HL-60/S4 (cell line): Measurements from ENCODE around the gene CFH.
"Not testable (repeated sequence)": the region's sequence is repeated elsewhere in the genome, so short reads cannot be mapped to it uniquely, and the experiment has no call there.

ENCODE experiments used
- in situ Hi-C: fragments of 300-500 bp; cut with MboI; formaldehyde crosslinking; loops from 2 replicates; pipeline ENCODE4 v1.14.3; 2022; ENCODE audit warnings: low sequenced_read_pairs

The CFH gene

GRCh38 chr1:196661345-196661744, 9.5 kb downstream of the CFH start:
- in situ Hi-C loops: loop anchor here (25.0 kb wide), 1 partner anchor 499 kb away; no protein-coding TSS in a partner anchor

- in situ Hi-C loops: loop anchor here (25.0 kb wide), 1 partner anchor 505 kb away; no protein-coding TSS in a partner anchor
Observed at GRCh38 chr1:196667131-196667530, 15.3 kb downstream of the CFH start.

- in situ Hi-C loops: loop anchor here (25.0 kb wide), 1 partner anchor 507 kb away; no protein-coding TSS in a partner anchor
Observed at GRCh38 chr1:196669051-196669450, 17.2 kb downstream of the CFH start.

- in situ Hi-C loops: loop anchor here (25.0 kb wide), 1 partner anchor 507 kb away; no protein-coding TSS in a partner anchor
Observed at GRCh38 chr1:196669693-196670092, 17.9 kb downstream of the CFH start.

GRCh38 chr1:196674908-196675307, 23.1 kb downstream of the CFH start:
- in situ Hi-C loops: loop anchor here (25.0 kb wide), 1 partner anchor 513 kb away; no protein-coding TSS in a partner anchor

GRCh38 chr1:196677781-196678509, 26.1 kb downstream of the CFH start:
- in situ Hi-C loops: no loop called here

- in situ Hi-C loops: no loop called here
Observed at GRCh38 chr1:196678510-196678884, 26.7 kb downstream of the CFH start.

- in situ Hi-C loops: no loop called here
Observed at GRCh38 chr1:196680107-196680506, 28.3 kb downstream of the CFH start.

- in situ Hi-C loops: no loop called here
Observed at GRCh38 chr1:196684476-196684875, 32.6 kb downstream of the CFH start.

- in situ Hi-C loops: no loop called here
Observed at GRCh38 chr1:196685506-196685905, 33.7 kb downstream of the CFH start.

- in situ Hi-C loops: no loop called here
Observed at GRCh38 chr1:196689001-196689400, 37.2 kb downstream of the CFH start.

GRCh38 chr1:196690582-196690981, 38.7 kb downstream of the CFH start:
- in situ Hi-C loops: no loop called here

GRCh38 chr1:196698993-196699392, 47.1 kb downstream of the CFH start:
- in situ Hi-C loops: no loop called here

- in situ Hi-C loops: no loop called here
Observed at GRCh38 chr1:196701144-196701543, 49.3 kb downstream of the CFH start.

- in situ Hi-C loops: not testable (repeated sequence)
Observed at GRCh38 chr1:196709892-196710291, 58.0 kb downstream of the CFH start.

- in situ Hi-C loops: no loop called here
Observed at GRCh38 chr1:196717868-196718267, 66.0 kb downstream of the CFH start.

GRCh38 chr1:196723325-196724185, 71.7 kb downstream of the CFH start:
- in situ Hi-C loops: no loop called here

GRCh38 chr1:196732526-196732925, 80.7 kb downstream of the CFH start:
- in situ Hi-C loops: no loop called here

- in situ Hi-C loops: no loop called here
Observed at GRCh38 chr1:196733091-196733970, 81.5 kb downstream of the CFH start.

- in situ Hi-C loops: no loop called here
Observed at GRCh38 chr1:196734006-196734405, 82.2 kb downstream of the CFH start.

- in situ Hi-C loops: no loop called here
Observed at GRCh38 chr1:196734460-196734859, 82.6 kb downstream of the CFH start.
